ENCODE results near the gene NOSIP.

NOSIP gene

GRCh38 chr19:49594993-49595818 lies 14.8 kb upstream of the NOSIP start:
- DNase-seq: no peak

- no peak for DNase-seq
Observed at GRCh38 chr19:49594157-49594992, 14.0 kb upstream of the NOSIP start.

GRCh38 chr19:49593233-49594113 lies 13.1 kb upstream of the NOSIP start:
- peak; percentile 80 to 93 (median 86) for DNase-seq

- DNase-seq: peak in 1 of 5 donors; percentile 24
Observed at GRCh38 chr19:49592486-49593232, 12.3 kb upstream of the NOSIP start.

GRCh38 chr19:49591731-49592485 lies 11.6 kb upstream of the NOSIP start:
- DNase-seq: peak in 4 of 5 donors; percentile 16 to 53 (median 34)

GRCh38 chr19:49590971-49591730 lies 10.8 kb upstream of the NOSIP start, which contains the start of gene PRR12:
Gene PRR12 (plus strand): TSS chr19:49591182. CDS start chr19:49591655, 473 bp downstream.
- DNase-seq: peak; percentile 64 to 82 (median 68)

GRCh38 chr19:49590071-49590970 lies 10.0 kb upstream of the NOSIP start:
- DNase-seq: peak; percentile 87 to 96 (median 91)

GRCh38 chr19:49589502-49589905 lies 9.1 kb upstream of the NOSIP start:
- DNase-seq: no peak

GRCh38 chr19:49588365-49589122 lies 8.2 kb upstream of the NOSIP start:
- peak in 3 of 5 donors; percentile 20 to 51 (median 33) for DNase-seq

GRCh38 chr19:49587227-49587626 lies 6.9 kb upstream of the NOSIP start:
- DNase-seq: no peak

GRCh38 chr19:49585023-49585422 lies 4.7 kb upstream of the NOSIP start:
- no peak for DNase-seq

GRCh38 chr19:49583239-49583638 lies 2.9 kb upstream of the NOSIP start:
- DNase-seq: no peak

- no peak for DNase-seq
Observed at GRCh38 chr19:49581007-49581508, 702 bp upstream of the NOSIP start, which contains the start of gene PRRG2. Gene PRRG2 (plus strand): TSS chr19:49581316. CDS start chr19:49583220, 1,904 bp downstream.

GRCh38 chr19:49579947-49580263 lies 451 bp downstream of the NOSIP start:
- no peak for DNase-seq

GRCh38 chr19:49579193-49579592 lies 1.2 kb downstream of the NOSIP start:
- DNase-seq: no peak

- DNase-seq: no peak
Observed at GRCh38 chr19:49574206-49574755, 6.1 kb downstream of the NOSIP start.

GRCh38 chr19:49573425-49573824 lies 6.9 kb downstream of the NOSIP start:
- no peak for DNase-seq

- DNase-seq: no peak
Observed at GRCh38 chr19:49573009-49573408, 7.3 kb downstream of the NOSIP start.

Data from T-helper 1 cell (primary cell).